Stimulated activated CD4-positive, alpha-beta T cell treated with anti-CD3 and anti-CD28 coated beads, Interleukin-4, amount 100 ng/mL, for 48 hours (primary cell): ENCODE results near the gene ENDOG.
A peak's percentile ranks its signal among the peaks of the same experiment; 100 is the strongest.
"Not testable (repeated sequence)": the region's sequence is repeated elsewhere in the genome, so short reads cannot be mapped to it uniquely, and the experiment has no call there.

Experiments used
- DNase-seq, 2 donors: peaks; one replicate each; pipeline ENCODE4 v3.0.0-alpha.2; 2020; ENCODE audit warnings: low read depth in 2 of 2

ENDOG gene

GRCh38 chr9:128828719-128829452 lies 10.6 kb downstream of the ENDOG start:
- DNase-seq, result no peak

GRCh38 chr9:128829477-128830251 lies 11.4 kb downstream of the ENDOG start, which contains the start of gene SPOUT1:
TSS of gene SPOUT1 (minus strand) at chr9:128829794. CDS start at chr9:128829780, 14 bp downstream.
- DNase-seq, result peak; percentile 87 to 93

- no peak for DNase-seq
Observed at GRCh38 chr9:128833696-128834095, 15.4 kb downstream of the ENDOG start.

- DNase-seq, result no peak
Observed at GRCh38 chr9:128835246-128836210, 17.2 kb downstream of the ENDOG start.

GRCh38 chr9:128836509-128837145 lies 18.3 kb downstream of the ENDOG start:
- no peak for DNase-seq

GRCh38 chr9:128838338-128838737 lies 20.0 kb downstream of the ENDOG start:
- DNase-seq, result no peak

GRCh38 chr9:128840524-128840923 lies 22.2 kb downstream of the ENDOG start:
- DNase-seq, result no peak

- DNase-seq, result no peak
Observed at GRCh38 chr9:128841694-128842492, 23.6 kb downstream of the ENDOG start.

GRCh38 chr9:128843171-128843570 lies 24.9 kb downstream of the ENDOG start:
- DNase-seq, result not testable (repeated sequence)

GRCh38 chr9:128845186-128845931 lies 27.1 kb downstream of the ENDOG start:
- DNase-seq, result no peak

GRCh38 chr9:128846680-128847030 lies 28.4 kb downstream of the ENDOG start:
- no peak for DNase-seq

- DNase-seq, result no peak
Observed at GRCh38 chr9:128847803-128848202, 29.5 kb downstream of the ENDOG start.

- not testable (repeated sequence) for DNase-seq
Observed at GRCh38 chr9:128851024-128851423, 32.7 kb downstream of the ENDOG start.

GRCh38 chr9:128851779-128852600 lies 33.7 kb downstream of the ENDOG start:
- not testable (repeated sequence) for DNase-seq

GRCh38 chr9:128852646-128853045 lies 34.3 kb downstream of the ENDOG start:
- DNase-seq, result not testable (repeated sequence)

GRCh38 chr9:128854454-128854853 lies 36.2 kb downstream of the ENDOG start:
- DNase-seq, result not testable (repeated sequence)

GRCh38 chr9:128858476-128858875 lies 40.2 kb downstream of the ENDOG start:
- not testable (repeated sequence) for DNase-seq

- DNase-seq, result no peak
Observed at GRCh38 chr9:128860937-128861336, 42.6 kb downstream of the ENDOG start.

GRCh38 chr9:128861501-128861900 lies 43.2 kb downstream of the ENDOG start:
- DNase-seq, result no peak
